GOT3 (cell line): ENCODE results near the gene AHDC1.
A peak's percentile ranks its signal among the peaks of the same experiment; 100 is the strongest.
"Not testable (repeated sequence)": the region's sequence is repeated elsewhere in the genome, so short reads cannot be mapped to it uniquely, and the experiment has no call there.

Source experiments
- DNase-seq: peaks from one replicate; lab custom pipeline; 2025; ENCODE audit warnings: mixed read lengths; lab: John Stamatoyannopoulos, UW

Gene AHDC1

GRCh38 chr1:27564710-27565649, 39.0 kb downstream of the AHDC1 start:
- no peak for DNase-seq

DNA sequence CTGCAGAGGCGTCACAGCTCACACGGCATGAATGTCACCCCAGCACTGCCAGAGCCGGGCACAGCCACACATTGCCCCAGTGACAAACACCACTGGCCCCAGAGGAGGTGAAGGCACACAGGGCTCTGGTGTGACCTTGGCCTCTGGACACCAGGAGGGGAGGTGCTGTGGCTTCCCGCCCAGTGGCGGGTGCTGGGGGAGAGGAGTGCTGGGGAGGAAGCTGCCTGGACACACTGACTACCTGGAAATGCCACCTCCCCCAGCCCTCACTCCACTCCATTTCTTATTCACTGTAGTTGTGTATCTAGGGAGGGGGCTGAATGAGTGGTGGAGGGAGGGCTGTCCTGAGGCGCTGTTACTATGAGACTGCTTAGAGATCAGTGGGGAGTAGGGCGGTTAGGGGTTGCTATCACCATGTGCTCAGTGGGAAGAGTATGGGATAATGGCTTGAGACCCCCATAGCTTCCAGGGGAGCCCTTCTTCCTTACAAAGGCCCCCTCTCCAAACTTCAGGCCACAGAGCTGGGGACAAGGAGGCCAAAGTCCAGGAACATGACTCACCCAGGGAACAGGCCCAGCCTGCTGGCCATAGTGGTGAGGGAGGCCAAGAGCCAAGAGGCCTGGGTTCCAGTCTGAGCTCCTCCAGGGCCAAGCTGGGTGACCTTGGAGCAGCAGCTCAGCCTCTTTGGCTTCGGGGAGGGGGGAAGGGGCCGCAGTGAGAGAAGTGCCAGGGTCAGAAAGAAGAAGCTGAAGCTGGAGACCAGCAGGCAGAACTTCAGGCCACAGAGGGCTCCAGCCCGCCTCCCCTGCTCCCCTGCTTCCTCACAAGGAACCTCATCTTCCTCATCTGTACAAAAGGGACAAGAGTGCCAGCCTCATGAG, 40.1 kb downstream of the AHDC1 start:
- no peak for DNase-seq

DNA sequence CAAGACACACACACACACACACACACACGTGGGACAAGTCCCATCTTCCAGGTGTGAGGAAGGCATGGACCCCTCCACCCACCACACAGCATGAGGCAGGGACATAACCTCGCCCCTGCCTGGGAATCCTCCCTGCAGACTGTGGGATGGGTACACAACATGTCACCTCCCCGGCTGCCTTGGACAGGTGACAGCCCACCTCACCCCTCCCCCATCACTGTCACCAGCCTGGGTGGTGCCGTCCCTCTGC, 40.7 kb downstream of the AHDC1 start:
- no peak for DNase-seq

- DNase-seq = no peak
Observed at GRCh38 chr1:27562534-27563340, 41.2 kb downstream of the AHDC1 start.

DNA sequence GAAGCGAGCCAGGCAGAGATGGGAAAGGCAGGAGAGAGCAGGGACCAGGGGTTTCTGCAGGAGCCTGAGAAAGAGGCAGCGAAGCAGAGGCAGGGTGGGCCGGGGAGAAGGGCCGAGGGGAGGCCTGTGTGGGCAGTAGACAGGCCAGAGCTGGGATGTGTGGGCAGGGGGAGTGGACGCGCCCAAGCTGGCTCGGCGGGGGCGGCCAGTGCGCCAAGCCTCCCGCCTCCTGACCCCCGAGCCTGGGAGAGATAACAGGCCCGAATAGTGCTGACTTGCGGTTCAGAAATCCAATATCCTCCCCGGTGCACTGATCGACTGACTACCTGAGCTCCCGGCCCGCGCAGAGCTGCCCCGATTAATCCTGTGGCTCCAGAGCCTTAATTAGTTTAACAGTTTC, 41.9 kb downstream of the AHDC1 start:
- no peak for DNase-seq

DNA sequence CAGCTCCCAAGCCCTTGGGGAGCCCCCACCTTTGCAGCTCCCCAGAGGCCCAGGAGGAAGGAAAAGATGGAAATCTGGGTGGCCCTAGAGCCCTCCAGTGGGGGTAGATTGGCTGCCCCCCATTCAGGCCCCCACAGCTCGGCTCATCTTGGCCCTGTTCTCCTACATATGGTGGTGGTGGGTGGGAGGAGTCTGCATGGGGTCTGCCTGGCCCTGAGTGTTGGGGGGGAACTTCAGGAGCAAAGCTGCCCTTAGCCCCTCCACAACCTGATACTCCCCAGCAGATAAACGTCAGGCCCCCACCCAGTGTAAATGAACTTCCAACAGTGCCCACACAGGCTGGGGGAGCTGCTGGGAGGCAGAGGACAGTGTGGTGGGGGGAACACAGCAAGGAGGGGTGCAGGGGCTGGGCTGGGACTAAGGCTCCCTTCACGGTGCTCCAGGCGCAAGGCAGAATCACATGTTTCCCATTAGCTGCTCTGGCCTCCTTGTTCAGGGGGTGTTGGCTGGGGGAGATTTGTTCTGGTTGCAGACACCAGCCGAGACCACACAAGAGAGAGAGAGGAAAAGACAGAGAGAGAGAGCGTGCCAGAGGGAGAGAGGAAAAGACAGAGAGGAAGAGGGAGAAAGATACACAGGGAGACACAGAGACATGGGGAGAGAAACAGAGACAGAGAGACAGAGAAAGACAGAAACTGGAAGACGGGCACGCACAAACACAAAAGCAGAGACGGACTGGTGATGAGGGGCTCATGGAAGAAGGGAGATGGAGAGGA, 42.6 kb downstream of the AHDC1 start:
- DNase-seq = no peak

GRCh38 chr1:27560268-27561123, 43.4 kb downstream of the AHDC1 start:
- DNase-seq = no peak

- DNase-seq = no peak
Observed at GRCh38 chr1:27559466-27560030, 44.4 kb downstream of the AHDC1 start.

- DNase-seq = no peak
Observed at GRCh38 chr1:27557596-27558340, 46.2 kb downstream of the AHDC1 start.

GRCh38 chr1:27556781-27557595, 47.0 kb downstream of the AHDC1 start:
- DNase-seq = peak; percentile 72

- no peak for DNase-seq
Observed at GRCh38 chr1:27556435-27556780, 47.5 kb downstream of the AHDC1 start.

DNA sequence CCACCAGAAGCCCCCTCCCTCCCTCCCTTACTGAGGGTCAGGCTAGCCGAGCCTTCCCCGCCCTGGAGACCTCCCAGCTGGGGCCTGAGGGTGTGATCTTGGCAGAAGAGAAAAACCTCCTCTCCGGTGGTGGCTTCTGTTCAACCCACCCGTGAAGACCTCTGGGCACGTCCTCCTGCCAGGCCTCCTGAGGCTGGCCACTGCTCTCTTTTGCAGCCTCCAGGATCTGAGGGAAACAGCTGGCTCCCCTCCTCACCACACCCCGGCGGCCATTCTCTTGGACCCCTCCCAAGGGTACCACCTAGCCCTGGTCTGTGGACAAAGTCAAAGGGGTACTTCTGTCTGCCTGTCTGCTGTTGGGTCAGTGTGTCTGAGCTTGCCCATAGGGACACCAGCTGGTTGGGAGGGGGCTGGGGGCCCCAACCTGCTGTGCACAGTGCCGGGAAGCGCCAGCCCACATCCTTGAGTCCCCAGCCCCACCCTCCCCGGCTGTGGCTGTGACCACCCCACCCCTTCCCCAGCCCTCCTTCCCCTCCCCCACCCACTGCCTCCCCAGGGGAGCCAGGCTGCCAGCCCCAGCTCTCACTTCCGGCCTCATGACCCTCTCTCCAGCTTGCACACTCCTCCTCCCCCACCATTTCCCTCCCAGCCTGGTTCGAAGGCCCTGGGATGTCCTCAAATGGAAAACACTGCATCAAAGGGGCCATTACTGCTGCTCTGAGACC, 48.1 kb downstream of the AHDC1 start:
- no peak for DNase-seq

DNA sequence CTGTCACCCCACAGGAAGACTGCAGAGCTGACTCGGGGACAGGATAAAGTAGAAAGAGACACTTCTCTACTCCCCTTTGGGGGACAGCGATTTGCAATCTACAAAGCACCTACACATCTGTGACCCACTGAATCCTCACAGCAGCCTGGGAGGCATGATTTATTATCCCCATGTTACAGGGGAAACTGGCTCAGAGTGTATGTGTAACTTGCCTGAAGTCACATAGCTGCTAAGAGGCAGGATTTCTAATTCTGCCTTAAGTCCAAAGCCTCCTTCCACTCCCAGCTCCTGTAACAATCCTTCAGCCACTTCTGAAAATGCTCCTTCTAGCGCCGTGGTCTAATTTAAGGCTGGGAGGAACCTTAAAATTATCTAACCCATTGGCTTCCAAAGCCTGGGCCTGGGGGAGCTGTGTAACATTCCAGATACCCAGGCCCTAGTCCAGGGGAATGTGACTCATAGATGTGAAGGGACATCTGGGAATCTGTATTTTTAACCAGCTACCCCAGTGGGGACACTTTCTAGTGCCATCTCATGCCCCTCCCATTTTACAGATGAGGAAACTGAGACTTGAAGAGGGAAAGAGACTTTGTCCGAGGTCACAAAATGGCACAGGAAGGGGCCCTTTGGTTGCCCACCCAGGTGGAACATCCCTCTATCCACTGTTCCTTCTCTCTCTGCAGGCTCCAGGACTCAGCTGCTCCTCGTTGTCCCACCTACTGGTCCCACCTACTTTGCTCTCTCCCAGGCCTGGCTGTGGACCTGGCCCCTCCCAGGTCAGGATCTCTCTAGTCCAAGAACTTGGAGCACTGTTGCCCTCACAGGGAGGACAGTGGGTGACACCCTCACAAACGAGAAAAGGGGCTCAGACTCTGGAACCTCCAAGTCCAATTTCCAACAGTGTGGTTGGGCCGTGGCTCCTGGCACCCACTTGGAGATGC, 48.9 kb downstream of the AHDC1 start:
- DNase-seq = no peak

DNA sequence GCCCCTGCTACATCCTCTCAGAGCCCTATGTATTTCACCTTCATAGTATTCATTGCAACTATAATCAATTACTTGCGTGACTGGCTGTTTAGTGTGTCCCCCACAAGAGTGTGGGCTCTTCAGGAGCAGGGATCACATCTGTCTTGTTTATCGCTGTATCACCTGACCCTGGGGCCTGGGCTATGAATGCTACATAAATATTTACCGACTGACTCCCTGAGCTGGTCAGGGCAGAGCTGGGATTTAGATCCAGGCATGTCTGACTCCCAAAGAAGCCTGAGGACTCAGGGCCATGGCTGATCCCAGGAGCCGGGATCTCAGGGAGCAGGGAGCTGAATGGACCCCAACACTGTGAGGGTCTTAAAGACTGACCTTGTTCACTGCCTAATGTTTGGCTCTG, 49.7 kb downstream of the AHDC1 start:
- no peak for DNase-seq

DNA sequence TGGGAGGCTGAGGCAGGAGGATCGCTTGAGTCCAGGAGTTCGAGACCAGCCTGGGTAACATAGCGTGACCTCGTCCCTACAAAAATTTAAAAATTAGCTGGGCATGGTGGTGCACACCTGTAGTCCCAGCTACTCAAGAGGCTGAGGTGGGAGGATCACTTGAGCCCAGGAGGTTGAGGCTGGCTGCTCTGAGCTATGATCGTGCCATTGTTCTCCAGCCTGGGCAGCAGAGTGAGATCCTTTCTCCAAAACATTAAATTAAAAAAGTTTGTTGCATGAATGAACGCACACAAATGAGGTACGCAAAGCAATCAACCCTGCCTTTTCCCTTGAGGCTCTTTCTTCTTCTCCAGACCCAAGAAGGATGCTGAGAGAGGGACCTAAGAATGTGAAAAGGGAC, 50.1 kb downstream of the AHDC1 start:
- not testable (repeated sequence) for DNase-seq

DNA sequence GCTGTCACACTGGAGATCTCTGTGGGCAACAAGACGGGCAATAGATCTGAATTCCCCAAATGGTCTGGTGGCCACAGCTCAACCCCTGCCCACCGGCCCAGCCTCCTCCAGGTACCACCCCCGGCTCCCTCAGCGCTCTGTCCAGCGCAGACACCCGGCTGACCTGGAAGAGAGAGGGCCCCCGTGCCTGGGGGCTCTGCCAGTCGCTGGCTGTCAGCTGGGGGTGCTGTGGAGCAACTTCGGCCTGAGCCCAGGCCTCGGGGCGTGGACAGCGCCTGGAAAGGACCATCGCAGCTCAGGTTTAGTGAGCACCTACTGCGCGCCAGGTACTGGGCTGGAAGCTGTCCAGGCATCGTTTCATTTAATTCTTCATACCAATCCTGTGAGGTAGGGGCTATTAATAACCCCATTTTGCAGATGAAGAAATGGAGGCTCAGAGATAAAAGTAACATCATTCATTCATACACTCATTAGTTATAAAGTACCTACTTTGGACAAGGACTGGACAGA, 51.0 kb downstream of the AHDC1 start:
- no peak for DNase-seq

GRCh38 chr1:27551953-27552312, 52.0 kb downstream of the AHDC1 start:
- DNase-seq = no peak
